HepG2 (cell line): ENCODE measurements around the gene GSPT1. TPM values are rescaled to one million over a fixed set of nuclear protein-coding genes. Genes with fewer than 3 reads are reported as not detected.

Experiments
- EHMT2 ChIP-seq: fragments of 200-600 bp; sonication (generic); IDR thresholded peaks from 2 replicates; pipeline ENCODE4 v1.7.0; 2017; ENCODE audit warnings: antibody characterized with exemption, low read depth, low read length, borderline replicate concordance
- GZF1 ChIP-seq: sonication (generic); formaldehyde crosslinking; IDR thresholded peaks from 2 replicates; pipeline ENCODE4 v1.5.1; 2020; ENCODE audit warnings: mild to moderate bottlenecking, missing genetic modification reagents
- KLF13 ChIP-seq: sonication (generic); formaldehyde crosslinking; IDR thresholded peaks from 2 replicates; pipeline ENCODE4 v1.4.0; 2020; ENCODE audit warnings: mild to moderate bottlenecking, missing genetic modification reagents
- NR3C1 ChIP-seq: sonication (generic); formaldehyde crosslinking; IDR thresholded peaks from 2 replicates; pipeline ENCODE4 v1.4.0; 2020; ENCODE audit warnings: missing genetic modification reagents
- POLR2A ChIP-seq, 2 experiments: IDR thresholded peaks; 2 replicates each; pipeline ENCODE4 v1.6.1; 2011; ENCODE audit warnings: low read depth in 2 of 2, low read length in 2 of 2, mild to moderate bottlenecking in 1 of 2, moderate library complexity in 1 of 2; ENCODE audit not compliant: insufficient read depth in 1 of 2
- ZFP36L1 ChIP-seq: sonication (generic); formaldehyde crosslinking; IDR thresholded peaks from 2 replicates; pipeline ENCODE4 v1.8.0; 2022; ENCODE audit warnings: mild to moderate bottlenecking, missing genetic modification reagents, moderate library complexity
- ZMAT3 ChIP-seq: sonication (generic); formaldehyde crosslinking; conservative IDR thresholded peaks from 2 replicates; pipeline ENCODE4 v1.7.0; 2021; ENCODE audit warnings: missing genetic modification reagents
- polyA plus RNA-seq, 8 experiments: library from polyadenylated mRNA; depleted of rRNA in 3 of 8; stranded (reverse) in 7 of 8; unstranded in 1 of 8; fragments of >200 nt; fragmentation: Illumina TruSeq in 4 of 8; extraction: Trizol in 4 of 8; gene quantifications; 2 replicates each; pipeline versions ENCODE4 v1.2.1 to v1.2.3, GENCODE V29; 2011 to 2016; ENCODE audit warnings: low read depth in 4 of 8, missing spikeins in 1 of 8, mixed read lengths in 1 of 8; ENCODE audit not compliant: insufficient read depth in 1 of 8
- total RNA-seq, 5 experiments: library from RNA; depleted of rRNA; stranded (reverse); fragments of >200 nt; fragmentation: Illumina TruSeq; extraction: Trizol; gene quantifications; 2 replicates each; pipeline ENCODE4 v1.2.3, GENCODE V29; 2016; ENCODE audit warnings: low read depth in 1 of 5
- TF ChIP-seq, protein P1 (sequence below): sonication (generic); formaldehyde crosslinking; IDR thresholded peaks from 2 replicates; pipeline ENCODE4 v1.4.0; 2020; ENCODE audit warnings: missing genetic modification reagents
- TF ChIP-seq, protein P2 (sequence below): sonication (generic); formaldehyde crosslinking; IDR thresholded peaks from one replicate; pipeline ENCODE4 v1.5.1; 2020; ENCODE audit warnings: mild to moderate bottlenecking, missing genetic modification reagents; ENCODE audit errors: not compliant biosample characterization
- TF ChIP-seq, protein P3 (sequence below): IDR thresholded peaks from 2 replicates; pipeline ENCODE4 v1.6.1; 2016; ENCODE audit warnings: missing compliant biosample characterization, missing genetic modification reagents, borderline replicate concordance
- TF ChIP-seq, protein P4 (sequence below): sonication (generic); formaldehyde crosslinking; IDR thresholded peaks from 2 replicates; pipeline ENCODE4 v1.4.0; 2020; ENCODE audit warnings: mild to moderate bottlenecking, missing genetic modification reagents

Gene GSPT1
- total and polyA plus RNA-seq, 2 of the 13 experiments (the other 11 are each of a cell fraction or from before 2014, with no cell fraction given): 120 to 316 TPM

DNA sequence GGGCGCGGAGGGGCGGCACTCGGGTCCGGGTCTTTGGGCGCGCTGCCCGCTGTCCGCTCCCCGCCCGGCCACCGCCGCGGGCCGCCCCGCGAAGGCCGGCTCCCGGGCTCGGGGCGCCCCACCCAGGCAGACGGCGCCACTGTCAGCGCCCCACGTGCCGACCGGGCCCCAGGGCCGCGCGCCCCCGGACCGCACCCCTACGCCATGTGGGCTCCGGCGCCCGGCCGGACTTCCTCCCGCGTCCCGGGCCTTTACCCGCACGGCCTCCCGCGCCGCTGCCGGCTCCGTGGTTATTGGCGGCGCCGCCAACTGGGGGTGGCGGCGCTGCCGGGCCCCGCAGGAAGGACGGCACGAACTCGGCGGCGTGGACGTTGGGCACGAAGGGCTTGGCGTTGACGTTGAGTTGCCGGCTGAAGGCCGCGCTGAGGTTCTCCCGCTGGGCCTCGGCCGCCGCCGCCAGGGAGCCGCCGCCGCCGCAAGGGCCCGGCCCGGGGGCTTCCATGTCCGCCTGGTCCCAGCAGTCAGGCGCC is 577 bp downstream of the GSPT1 start (continued):
- TF ChIP-seq, protein P1, sequence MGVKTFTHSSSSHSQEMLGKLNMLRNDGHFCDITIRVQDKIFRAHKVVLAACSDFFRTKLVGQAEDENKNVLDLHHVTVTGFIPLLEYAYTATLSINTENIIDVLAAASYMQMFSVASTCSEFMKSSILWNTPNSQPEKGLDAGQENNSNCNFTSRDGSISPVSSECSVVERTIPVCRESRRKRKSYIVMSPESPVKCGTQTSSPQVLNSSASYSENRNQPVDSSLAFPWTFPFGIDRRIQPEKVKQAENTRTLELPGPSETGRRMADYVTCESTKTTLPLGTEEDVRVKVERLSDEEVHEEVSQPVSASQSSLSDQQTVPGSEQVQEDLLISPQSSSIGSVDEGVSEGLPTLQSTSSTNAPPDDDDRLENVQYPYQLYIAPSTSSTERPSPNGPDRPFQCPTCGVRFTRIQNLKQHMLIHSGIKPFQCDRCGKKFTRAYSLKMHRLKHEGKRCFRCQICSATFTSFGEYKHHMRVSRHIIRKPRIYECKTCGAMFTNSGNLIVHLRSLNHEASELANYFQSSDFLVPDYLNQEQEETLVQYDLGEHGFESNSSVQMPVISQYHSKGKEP (CRISPR knock-in tag): no peak
- TF ChIP-seq KLF13 (CRISPR knock-in tag) (no peak), GZF1 (peak; percentile 4; the same call in 1 of the 2 replicates), ZMAT3 (CRISPR knock-in tag) (no peak; the same call in 1 of the 2 replicates), POLR2A (IDR thresholded peaks at IDR 0.05; ENCODE audit: insufficient read depth in 1 of 2, low read depth in 2 of 2, low read length in 2 of 2) (no peak), ZFP36L1 (CRISPR knock-in tag) (no peak), EHMT2 (no peak), NR3C1 (CRISPR knock-in tag) (no peak)
- TF ChIP-seq, protein P2, sequence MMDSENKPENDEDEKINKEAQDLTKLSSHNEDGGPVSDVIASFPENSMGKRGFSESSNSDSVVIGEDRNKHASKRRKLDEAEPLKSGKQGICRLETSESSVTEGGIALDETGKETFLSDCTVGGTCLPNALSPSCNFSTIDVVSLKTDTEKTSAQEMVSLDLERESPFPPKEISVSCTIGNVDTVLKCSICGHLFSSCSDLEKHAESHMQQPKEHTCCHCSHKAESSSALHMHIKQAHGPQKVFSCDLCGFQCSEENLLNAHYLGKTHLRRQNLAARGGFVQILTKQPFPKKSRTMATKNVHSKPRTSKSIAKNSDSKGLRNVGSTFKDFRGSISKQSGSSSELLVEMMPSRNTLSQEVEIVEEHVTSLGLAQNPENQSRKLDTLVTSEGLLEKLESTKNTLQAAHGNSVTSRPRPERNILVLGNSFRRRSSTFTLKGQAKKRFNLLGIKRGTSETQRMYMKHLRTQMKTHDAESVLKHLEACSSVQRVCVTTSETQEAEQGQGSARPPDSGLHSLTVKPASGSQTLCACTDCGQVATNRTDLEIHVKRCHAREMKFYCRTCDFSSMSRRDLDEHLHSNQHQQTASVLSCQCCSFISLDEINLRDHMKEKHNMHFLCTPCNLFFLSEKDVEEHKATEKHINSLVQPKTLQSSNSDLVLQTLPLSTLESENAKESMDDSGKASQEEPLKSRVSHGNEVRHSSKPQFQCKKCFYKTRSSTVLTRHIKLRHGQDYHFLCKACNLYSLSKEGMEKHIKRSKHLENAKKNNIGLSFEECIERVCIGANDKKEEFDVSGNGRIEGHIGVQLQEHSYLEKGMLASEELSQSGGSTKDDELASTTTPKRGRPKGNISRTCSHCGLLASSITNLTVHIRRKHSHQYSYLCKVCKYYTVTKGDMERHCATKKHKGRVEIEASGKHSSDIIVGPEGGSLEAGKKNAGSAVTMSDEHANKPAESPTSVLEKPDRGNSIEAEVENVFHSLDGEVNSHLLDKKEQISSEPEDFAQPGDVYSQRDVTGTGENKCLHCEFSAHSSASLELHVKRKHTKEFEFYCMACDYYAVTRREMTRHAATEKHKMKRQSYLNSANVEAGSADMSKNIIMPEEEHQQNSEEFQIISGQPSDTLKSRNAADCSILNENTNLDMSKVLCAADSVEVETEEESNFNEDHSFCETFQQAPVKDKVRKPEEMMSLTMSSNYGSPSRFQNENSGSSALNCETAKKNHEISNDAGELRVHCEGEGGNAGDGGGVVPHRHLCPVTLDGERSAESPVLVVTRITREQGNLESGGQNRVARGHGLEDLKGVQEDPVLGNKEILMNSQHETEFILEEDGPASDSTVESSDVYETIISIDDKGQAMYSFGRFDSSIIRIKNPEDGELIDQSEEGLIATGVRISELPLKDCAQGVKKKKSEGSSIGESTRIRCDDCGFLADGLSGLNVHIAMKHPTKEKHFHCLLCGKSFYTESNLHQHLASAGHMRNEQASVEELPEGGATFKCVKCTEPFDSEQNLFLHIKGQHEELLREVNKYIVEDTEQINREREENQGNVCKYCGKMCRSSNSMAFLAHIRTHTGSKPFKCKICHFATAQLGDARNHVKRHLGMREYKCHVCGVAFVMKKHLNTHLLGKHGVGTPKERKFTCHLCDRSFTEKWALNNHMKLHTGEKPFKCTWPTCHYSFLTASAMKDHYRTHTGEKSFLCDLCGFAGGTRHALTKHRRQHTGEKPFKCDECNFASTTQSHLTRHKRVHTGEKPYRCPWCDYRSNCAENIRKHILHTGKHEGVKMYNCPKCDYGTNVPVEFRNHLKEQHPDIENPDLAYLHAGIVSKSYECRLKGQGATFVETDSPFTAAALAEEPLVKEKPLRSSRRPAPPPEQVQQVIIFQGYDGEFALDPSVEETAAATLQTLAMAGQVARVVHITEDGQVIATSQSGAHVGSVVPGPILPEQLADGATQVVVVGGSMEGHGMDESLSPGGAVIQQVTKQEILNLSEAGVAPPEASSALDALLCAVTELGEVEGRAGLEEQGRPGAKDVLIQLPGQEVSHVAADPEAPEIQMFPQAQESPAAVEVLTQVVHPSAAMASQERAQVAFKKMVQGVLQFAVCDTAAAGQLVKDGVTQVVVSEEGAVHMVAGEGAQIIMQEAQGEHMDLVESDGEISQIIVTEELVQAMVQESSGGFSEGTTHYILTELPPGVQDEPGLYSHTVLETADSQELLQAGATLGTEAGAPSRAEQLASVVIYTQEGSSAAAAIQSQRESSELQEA: no peak
- TF ChIP-seq, protein P3, sequence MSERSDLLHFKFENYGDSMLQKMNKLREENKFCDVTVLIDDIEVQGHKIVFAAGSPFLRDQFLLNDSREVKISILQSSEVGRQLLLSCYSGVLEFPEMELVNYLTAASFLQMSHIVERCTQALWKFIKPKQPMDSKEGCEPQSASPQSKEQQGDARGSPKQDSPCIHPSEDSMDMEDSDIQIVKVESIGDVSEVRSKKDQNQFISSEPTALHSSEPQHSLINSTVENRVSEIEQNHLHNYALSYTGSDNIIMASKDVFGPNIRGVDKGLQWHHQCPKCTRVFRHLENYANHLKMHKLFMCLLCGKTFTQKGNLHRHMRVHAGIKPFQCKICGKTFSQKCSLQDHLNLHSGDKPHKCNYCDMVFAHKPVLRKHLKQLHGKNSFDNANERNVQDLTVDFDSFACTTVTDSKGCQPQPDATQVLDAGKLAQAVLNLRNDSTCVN (CRISPR knock-in tag): 0 out of 2 replicates have a peak, but pooled peaks have one; percentile 3
- TF ChIP-seq, protein P4, sequence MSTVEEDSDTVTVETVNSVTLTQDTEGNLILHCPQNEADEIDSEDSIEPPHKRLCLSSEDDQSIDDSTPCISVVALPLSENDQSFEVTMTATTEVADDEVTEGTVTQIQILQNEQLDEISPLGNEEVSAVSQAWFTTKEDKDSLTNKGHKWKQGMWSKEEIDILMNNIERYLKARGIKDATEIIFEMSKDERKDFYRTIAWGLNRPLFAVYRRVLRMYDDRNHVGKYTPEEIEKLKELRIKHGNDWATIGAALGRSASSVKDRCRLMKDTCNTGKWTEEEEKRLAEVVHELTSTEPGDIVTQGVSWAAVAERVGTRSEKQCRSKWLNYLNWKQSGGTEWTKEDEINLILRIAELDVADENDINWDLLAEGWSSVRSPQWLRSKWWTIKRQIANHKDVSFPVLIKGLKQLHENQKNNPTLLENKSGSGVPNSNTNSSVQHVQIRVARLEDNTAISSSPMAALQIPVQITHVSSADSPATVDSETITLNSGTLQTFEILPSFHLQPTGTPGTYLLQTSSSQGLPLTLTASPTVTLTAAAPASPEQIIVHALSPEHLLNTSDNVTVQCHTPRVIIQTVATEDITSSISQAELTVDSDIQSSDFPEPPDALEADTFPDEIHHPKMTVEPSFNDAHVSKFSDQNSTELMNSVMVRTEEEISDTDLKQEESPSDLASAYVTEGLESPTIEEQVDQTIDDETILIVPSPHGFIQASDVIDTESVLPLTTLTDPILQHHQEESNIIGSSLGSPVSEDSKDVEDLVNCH (CRISPR knock-in tag): no peak; the same call in 1 of the 2 replicates
